NCI-H2196 (cell line): Measurements from ENCODE around the gene METTL25B.
"Not testable (repeated sequence)": the region's sequence is repeated elsewhere in the genome, so short reads cannot be mapped to it uniquely, and the experiment has no call there.

Experiments used
- DNase-seq: peaks from one replicate; lab custom pipeline; 2025; ENCODE audit not compliant: unreplicated experiment; lab: John Stamatoyannopoulos, UW

Gene METTL25B

DNA sequence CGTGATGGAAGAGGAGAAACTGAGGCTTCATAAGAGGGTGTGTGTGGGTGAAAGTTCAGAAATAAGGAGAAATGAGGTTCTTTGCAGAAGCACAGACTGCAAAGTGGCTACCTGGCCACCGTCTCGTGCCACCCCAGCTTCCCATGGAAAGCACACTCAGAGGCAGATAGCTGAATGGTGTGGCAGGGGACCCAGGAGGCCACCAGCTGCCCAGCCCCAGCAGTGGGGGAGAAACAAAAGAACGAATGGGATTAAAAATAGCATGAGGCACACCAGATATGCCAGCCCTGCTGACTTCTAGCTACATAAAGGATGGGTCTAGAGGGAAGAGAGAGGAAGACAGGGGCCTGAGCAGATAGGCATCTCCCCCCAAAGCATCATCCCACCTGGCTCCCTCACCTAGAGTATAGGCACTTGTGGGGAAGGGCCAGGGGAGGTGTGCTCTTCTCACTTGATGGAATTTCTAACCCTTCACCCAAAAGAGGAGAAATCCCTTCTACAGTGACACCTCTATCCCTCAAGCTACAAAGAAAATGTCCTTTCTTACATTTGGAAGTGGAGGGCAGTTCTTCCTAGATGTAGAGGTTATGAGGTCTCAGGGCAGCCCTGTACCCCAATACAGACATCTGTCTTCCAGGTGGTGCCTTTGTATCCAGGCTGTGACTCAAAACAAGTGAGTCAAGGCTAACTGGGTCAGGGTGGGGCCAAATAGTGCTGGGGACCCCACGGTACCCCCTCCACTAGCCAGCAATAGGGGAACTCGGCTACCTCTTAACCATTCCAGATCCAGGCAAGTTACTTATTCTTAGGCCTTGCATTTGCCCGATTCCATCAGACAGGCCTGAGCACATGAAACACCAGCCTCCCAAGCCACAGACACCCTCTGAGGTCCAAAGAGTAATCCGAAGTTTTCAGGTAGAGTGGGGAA lies 19.7 kb downstream of the METTL25B start:
- DNase-seq: no peak

DNA sequence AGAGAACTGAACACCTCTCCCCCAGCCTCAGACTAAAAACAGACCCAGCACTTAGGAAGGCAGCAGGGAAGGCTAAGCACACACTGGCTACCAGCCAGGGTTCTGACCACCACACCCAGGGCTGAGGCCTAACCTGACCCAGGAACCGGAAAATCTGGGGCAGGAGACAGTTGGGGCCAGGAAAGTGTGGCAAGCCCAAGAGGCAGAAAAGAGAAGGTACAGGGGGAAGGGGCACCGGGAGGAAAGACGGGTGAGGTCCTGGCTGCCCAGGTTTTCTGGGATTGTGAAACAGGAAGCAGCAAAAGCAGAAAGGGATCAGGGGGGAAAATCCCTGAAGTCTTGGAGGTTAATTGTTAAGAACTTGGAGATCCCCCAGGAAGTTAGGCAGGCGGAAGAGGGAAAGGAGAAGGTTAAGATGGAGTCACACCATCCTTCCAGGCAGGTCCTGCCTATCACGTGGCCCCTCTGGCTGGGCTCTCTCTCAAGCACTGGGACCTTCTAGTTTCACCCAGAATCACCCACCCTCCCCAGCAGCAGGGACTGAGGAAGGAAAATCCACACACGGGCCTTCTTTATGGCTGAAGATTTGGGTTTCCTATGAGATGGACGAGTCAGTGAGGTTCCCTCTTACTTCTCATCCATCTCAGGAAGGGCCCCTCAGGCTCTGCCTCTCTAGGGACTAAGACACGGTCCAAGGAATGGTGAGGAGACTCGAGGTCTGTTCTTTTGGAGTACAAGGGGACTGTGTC lies 20.6 kb downstream of the METTL25B start:
- DNase-seq: no peak

GRCh38 chr1:156749419-156750118 lies 21.3 kb downstream of the METTL25B start:
- no peak for DNase-seq

GRCh38 chr1:156750191-156750672 lies 22.0 kb downstream of the METTL25B start:
- peak; percentile 40 for DNase-seq

DNA sequence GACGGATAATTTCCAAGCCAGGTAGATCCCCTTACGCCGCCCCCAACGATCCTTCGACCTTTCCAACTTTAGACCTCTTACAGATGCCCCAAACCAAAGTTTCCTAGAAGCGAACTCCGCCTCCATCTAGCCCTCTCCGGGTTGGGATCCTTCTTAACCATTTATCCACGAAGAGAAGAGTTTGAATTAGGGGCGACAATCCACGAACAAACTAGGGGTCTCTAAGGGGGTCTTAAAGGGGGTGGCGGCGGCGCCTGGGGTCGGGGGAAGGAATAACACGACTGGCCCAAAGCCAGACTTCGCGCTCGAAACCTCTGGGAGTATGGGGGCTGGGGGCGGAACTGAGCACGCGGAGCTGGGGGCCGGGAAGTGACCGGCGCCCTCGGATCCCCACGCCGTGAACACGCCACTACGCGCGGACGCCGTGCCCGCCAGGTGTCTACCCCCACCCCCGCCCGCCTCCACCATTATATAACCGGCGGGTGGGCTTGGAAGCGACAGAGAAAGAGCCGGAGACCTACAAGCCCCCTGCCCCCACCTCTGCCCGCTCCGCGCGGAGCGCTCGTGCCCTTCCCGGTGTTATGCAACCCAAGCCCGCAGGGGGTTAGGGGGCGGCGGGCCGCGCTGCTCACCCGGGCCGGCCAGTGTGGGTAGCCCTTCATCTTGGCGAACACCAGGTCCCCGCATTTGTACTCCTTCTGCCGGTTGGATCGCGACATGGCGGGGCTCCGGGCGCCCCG lies 22.6 kb downstream of the METTL25B start:
- no peak for DNase-seq

GRCh38 chr1:156751451-156751756 lies 23.1 kb downstream of the METTL25B start, which contains the start of gene HDGF:
Gene HDGF, minus strand, starts transcription at chr1:156751675. Its CDS starts 246 bp downstream, at chr1:156751429.
- no peak for DNase-seq

DNA sequence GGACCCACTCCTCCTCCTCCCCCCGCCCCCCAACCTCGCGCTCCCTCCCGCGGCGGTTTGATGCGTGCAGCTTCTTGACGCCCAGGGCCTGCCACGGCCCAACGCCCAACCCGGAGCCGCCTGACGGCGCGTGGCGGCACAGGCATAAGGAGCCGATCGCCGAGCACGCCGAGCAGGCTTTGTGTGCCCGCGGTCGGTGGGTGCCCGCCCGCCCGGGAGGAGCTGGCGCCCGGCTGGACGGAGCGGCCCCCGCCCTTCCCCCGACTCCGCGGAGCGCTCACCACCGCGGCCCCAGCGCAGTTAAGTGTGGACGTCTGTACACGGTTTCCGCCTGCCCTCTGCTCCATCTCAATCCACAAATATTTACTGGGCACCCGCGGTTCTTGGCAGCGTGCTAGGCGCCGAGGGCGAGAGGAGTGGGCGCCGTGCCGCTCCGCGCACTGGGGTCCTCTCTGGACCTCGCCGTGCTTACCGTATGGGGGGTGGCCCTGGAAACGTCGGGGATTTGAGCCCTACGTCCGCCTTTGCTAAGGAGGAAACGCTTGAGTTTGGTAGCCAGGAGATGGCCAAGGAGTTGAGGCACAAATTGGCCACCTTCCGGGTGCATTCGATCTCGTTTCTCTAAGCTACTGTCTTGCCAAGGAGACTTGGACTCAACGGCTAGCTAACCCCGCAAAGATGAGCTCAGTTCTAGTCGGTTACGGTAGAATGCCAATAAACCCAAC lies 23.6 kb downstream of the METTL25B start:
- DNase-seq: peak; percentile 96

GRCh38 chr1:156752843-156753482 lies 24.7 kb downstream of the METTL25B start:
- no peak for DNase-seq

- peak; percentile 25 for DNase-seq
Measured at GRCh38 chr1:156754219-156754618, 25.9 kb downstream of the METTL25B start.

DNA sequence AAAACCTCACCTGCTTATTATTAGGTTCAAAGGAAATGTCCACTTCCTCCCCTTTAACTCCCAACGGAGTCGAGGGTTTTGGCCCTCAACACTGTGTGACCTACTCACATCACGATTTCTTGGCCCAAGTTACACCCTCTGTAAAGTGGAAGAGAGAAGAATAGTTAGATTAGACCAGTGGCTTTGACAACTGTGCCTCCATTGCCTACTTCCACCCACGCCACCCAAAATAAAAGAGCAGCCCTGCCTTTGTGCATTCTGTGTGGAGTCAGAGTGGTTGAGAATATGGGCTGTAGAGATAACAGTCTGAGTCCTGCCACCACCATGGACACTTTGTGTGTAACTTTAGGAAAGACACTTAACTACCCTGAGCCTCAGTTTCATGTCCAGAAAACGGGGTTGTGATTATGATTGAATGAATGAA lies 27.3 kb downstream of the METTL25B start:
- DNase-seq: no peak

DNA sequence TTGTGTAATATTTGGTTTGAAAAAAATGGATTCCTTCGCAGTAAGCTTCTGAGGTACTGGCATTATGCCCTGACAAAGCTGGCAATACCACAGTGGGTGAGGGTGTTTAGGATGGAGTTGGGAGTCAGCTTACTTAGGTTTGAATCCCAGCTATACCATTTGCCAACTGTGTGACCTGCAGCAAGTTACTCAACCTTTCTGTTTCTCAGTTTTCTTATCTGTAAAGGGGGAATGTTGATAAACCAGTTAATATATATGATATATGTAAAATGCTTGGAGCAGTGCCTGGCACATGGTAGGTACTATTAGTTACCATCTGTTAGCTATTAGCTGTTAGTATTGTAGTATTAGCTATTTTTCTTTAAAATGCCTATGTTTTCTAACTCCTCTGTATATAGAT lies 28.1 kb downstream of the METTL25B start:
- DNase-seq: no peak

GRCh38 chr1:156757572-156758253 lies 29.4 kb downstream of the METTL25B start:
- DNase-seq: not testable (repeated sequence)

- DNase-seq: no peak
Measured at GRCh38 chr1:156760092-156760795, 32.0 kb downstream of the METTL25B start.

DNA sequence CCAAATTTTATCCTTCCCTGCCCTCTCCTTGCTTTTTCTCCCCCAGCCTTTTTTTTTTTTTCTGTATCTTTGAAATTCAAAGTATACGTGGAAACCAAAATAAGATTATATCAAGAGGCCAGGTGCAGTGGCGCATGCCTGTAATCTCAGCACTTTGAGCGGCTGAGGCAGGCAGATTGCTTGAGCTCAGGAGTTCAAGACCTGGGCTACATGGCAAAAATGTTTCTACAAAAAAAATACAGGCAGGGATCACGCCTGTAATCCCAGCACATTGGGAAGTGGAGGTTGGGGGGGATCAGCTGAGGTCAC lies 32.5 kb downstream of the METTL25B start:
- no peak for DNase-seq

DNA sequence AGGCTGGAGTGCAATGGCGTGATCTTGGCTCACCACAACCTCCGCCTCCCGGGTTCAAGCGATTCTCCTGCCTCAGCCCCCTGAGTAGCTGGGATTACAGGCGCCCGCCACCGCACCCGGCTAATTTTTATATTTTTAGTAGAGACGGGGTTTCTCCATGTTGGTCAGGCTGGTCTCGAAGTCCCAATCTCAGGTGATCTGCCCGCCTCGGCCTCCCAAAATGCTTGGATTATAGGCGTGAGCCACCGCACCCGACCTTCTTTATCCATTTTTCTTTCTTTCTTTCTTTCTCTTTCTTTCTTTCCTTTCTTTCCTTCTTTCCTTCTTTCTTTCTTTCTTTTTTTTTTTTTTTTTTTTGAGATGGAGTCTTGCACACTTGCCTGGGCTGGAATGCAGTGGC lies 36.9 kb downstream of the METTL25B start:
- not testable (repeated sequence) for DNase-seq

- DNase-seq: no peak
Measured at GRCh38 chr1:156765666-156766065, 37.4 kb downstream of the METTL25B start.

- DNase-seq: no peak
Measured at GRCh38 chr1:156766298-156767100, 38.2 kb downstream of the METTL25B start.
